Measurements from ENCODE around the gene HLA-DQA2.
"Not testable (repeated sequence)": the region's sequence is repeated elsewhere in the genome, so short reads cannot be mapped to it uniquely, and the experiment has no call there.

The HLA-DQA2 gene

GRCh38 chr6:32741031-32741960 is at the start of gene HLA-DQA2:
Gene HLA-DQA2, plus strand, starts transcription at chr6:32741391. Its CDS starts 53 bp downstream, at chr6:32741444.
- TF ChIP-seq CTCF (conservative IDR thresholded peaks at IDR 0.05; ENCODE audit: low read depth, low read length) = no peak
- H3K4me3 ChIP-seq (ENCODE audit: low read depth, low read length) = no peak within 1 kb of the TSS
- DNase-seq (ENCODE audit: low read depth) = peak; percentile 2

GRCh38 chr6:32692019-32692418 is 49.2 kb upstream of the HLA-DQA2 start:
- H3K4me3 ChIP-seq (ENCODE audit: low read depth, low read length) = no peak overlapping the region
- DNase-seq (ENCODE audit: low read depth) = no peak
- no peak for TF ChIP-seq CTCF (conservative IDR thresholded peaks at IDR 0.05; ENCODE audit: low read depth, low read length)

GRCh38 chr6:32697031-32697430 is 44.2 kb upstream of the HLA-DQA2 start:
- no peak overlapping the region for H3K4me3 ChIP-seq (ENCODE audit: low read depth, low read length)
- TF ChIP-seq CTCF (conservative IDR thresholded peaks at IDR 0.05; ENCODE audit: low read depth, low read length) = no peak
- DNase-seq (ENCODE audit: low read depth) = no peak

GRCh38 chr6:32700391-32701040 is 40.7 kb upstream of the HLA-DQA2 start:
- H3K4me3 ChIP-seq (ENCODE audit: low read depth, low read length) = no peak overlapping the region
- TF ChIP-seq CTCF (conservative IDR thresholded peaks at IDR 0.05; ENCODE audit: low read depth, low read length) = peak; percentile 78
- DNase-seq (ENCODE audit: low read depth) = peak; percentile 78

GRCh38 chr6:32703347-32703746 is 37.8 kb upstream of the HLA-DQA2 start:
- DNase-seq (ENCODE audit: low read depth) = no peak
- TF ChIP-seq CTCF (conservative IDR thresholded peaks at IDR 0.05; ENCODE audit: low read depth, low read length) = no peak
- H3K4me3 ChIP-seq (ENCODE audit: low read depth, low read length) = no peak overlapping the region

GRCh38 chr6:32705164-32705563 is 36.0 kb upstream of the HLA-DQA2 start:
- not testable (repeated sequence) for DNase-seq (ENCODE audit: low read depth); H3K4me3 ChIP-seq (ENCODE audit: low read depth, low read length)

GRCh38 chr6:32709625-32710024 is 31.6 kb upstream of the HLA-DQA2 start:
- H3K4me3 ChIP-seq (ENCODE audit: low read depth, low read length) = no peak overlapping the region
- TF ChIP-seq CTCF (conservative IDR thresholded peaks at IDR 0.05; ENCODE audit: low read depth, low read length) = no peak
- no peak for DNase-seq (ENCODE audit: low read depth)
